ENCODE measurements around the gene CTNNA3.

CTNNA3 gene

DNA sequence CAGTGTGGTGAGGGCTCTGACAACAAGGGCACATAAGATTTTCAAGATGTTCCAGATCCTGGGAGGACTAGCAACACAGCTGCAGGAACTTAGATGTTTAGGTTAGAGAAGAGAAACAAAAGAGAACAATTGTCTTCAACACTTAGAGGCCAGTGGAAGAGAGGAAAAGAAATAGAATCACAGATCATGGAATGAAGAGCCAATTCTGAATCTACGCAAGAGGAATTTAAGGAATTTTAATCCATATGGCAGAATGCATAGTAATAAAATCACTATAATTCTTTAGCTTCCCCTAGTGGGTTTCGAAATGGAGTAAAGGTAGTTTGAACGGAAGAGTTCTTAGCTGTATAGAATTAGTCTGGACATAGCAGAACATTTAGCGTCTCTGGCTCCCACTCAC, 884.8 kb downstream of the CTNNA3 start:
- TF ChIP-seq, protein P1, sequence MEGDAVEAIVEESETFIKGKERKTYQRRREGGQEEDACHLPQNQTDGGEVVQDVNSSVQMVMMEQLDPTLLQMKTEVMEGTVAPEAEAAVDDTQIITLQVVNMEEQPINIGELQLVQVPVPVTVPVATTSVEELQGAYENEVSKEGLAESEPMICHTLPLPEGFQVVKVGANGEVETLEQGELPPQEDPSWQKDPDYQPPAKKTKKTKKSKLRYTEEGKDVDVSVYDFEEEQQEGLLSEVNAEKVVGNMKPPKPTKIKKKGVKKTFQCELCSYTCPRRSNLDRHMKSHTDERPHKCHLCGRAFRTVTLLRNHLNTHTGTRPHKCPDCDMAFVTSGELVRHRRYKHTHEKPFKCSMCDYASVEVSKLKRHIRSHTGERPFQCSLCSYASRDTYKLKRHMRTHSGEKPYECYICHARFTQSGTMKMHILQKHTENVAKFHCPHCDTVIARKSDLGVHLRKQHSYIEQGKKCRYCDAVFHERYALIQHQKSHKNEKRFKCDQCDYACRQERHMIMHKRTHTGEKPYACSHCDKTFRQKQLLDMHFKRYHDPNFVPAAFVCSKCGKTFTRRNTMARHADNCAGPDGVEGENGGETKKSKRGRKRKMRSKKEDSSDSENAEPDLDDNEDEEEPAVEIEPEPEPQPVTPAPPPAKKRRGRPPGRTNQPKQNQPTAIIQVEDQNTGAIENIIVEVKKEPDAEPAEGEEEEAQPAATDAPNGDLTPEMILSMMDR (IDR thresholded peaks at IDR 0.05; ENCODE audit: control insufficient read depth, extremely low read depth, insufficient read depth), result no peak
- no peak for DNase-seq (ENCODE audit: low read depth)
- no peak overlapping the region for H3K4me3 ChIP-seq (ENCODE audit: low read depth, low read length)

DNA sequence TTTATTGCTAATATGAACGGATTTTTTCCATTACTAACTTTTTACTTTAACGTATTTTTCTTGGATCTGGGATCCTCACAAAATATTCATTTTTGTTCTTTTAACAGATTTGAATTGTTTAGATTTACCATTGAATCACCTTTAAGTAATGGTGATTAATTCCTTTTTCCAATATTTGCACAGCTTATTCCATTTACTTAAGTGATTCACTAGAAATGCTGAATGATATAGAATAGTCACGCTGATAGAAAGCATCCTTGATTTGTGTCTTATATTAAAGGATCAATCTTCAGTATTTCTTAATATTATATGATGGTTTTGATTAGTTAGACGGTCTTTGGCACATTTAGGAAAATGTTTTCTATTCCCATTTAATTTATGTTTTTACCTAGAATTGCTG, 886.6 kb downstream of the CTNNA3 start:
- H3K4me3 ChIP-seq (ENCODE audit: low read depth, low read length), result no peak overlapping the region
- TF ChIP-seq, protein P1 (IDR thresholded peaks at IDR 0.05; ENCODE audit: control insufficient read depth, extremely low read depth, insufficient read depth), result no peak
- DNase-seq (ENCODE audit: low read depth), result no peak

DNA sequence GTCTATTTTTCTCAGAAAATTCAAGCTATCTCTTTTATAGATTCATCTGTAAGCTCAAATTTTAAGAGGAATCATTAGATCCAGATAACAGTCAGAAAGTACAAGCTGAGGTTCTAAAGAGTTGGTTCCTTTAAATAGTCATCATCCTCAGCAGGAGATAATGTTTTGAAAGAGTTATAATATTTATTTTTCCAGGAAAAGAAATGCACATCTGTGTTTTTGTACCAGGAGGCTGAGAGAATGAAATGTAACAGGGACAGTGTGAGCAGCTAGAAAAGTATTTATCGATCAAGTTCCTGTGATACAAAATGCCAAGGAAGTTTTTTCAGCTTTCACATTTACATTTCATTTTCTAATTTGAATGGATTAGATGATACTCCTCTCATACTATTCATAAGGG, 890.4 kb downstream of the CTNNA3 start:
- DNase-seq (ENCODE audit: low read depth), result no peak
- H3K4me3 ChIP-seq (ENCODE audit: low read depth, low read length), result no peak overlapping the region
- TF ChIP-seq, protein P1 (IDR thresholded peaks at IDR 0.05; ENCODE audit: control insufficient read depth, extremely low read depth, insufficient read depth), result no peak

DNA sequence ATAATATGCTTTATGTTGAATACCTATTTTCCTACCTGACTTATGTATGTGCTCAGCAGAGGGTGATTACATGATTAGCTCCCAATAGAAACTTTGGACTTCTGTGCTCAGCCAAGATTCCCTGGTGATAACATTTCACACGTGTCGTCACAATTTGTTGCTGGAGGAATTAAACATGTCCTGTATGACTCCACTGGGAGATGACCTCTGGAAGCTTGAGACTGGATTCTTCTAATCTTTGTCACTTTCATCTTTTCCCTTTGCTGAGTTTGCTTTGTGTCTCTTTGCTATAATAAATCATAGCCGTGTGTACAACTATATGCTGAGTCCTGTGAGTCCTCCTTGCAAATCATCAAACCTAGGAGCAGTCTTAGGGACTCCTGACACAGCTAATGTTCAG, 891.0 kb downstream of the CTNNA3 start:
- TF ChIP-seq, protein P1 (IDR thresholded peaks at IDR 0.05; ENCODE audit: control insufficient read depth, extremely low read depth, insufficient read depth), result no peak

DNA sequence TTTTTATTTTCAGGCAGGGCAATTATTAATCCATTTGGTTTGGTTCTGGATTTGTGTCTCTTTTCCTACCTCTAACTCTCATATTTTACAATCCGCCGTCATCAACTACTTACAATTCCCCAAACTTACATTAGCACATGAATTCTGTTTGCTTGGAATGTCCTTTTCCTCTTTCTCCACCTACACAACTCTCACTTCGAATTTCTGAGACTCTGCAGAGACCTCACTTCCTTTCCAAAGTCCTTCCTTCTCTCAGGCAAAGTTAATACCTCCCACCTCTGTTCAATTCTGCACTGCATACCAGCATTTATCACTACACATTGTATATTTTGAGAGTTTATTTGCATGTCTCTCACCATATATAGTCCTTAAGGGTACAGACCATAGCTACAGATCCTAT, 892.8 kb downstream of the CTNNA3 start:
- DNase-seq (ENCODE audit: low read depth), result no peak
- H3K4me3 ChIP-seq (ENCODE audit: low read depth, low read length), result no peak overlapping the region
- TF ChIP-seq, protein P1 (IDR thresholded peaks at IDR 0.05; ENCODE audit: control insufficient read depth, extremely low read depth, insufficient read depth), result no peak

More for the DNA sequence above, 891.0 kb downstream of the CTNNA3 start:
- H3K4me3 ChIP-seq (ENCODE audit: low read depth, low read length), result no peak overlapping the region
- DNase-seq (ENCODE audit: low read depth), result no peak

DNA sequence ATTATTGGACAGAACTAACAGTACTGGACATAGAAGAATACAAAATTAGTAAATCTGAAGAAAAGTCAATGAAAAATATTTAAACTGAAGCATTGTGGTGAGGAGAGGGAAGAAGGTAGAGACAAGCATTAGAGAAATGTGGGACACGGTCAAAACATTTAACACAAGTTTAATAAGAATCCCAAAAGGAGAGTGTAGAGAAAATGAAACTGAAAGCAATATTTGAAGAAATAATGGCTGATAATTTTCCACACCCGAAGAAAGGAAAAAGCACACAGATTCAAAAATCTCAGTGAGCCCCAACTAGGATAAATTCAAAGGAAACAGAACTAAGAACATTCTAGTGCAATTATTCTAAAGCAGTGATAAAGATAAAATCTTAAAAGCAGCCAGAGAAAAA, 896.5 kb downstream of the CTNNA3 start:
- DNase-seq (ENCODE audit: low read depth), result no peak
- no peak overlapping the region for H3K4me3 ChIP-seq (ENCODE audit: low read depth, low read length)
- TF ChIP-seq, protein P1 (IDR thresholded peaks at IDR 0.05; ENCODE audit: control insufficient read depth, extremely low read depth, insufficient read depth), result no peak

DNA sequence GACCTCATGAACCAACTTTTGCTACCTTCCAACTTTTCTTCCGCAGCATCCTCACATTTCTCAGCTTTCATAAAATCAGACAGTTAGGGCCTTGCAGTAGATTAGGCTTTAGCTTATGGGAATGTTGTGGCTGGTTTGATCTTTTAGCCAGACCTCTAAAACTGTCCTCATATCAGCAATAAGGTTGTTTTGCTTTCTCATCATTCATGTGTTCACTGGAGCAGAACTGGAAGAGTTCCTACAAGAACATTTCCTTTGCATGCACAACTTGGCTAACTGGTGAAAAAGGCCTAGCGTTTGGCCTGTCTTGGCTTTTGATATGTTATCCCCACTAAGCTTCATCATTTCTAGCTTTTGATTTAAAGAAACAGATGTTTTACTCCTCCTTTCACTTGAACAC, 900.1 kb downstream of the CTNNA3 start:
- TF ChIP-seq, protein P1 (IDR thresholded peaks at IDR 0.05; ENCODE audit: control insufficient read depth, extremely low read depth, insufficient read depth), result no peak
- no peak overlapping the region for H3K4me3 ChIP-seq (ENCODE audit: low read depth, low read length)
- DNase-seq (ENCODE audit: low read depth), result no peak

Measured in LNCaP clone FGC (cell line).